ENCODE measurements around the gene OGG1. TPM values are rescaled to one million over a fixed set of nuclear protein-coding genes. Genes with fewer than 3 reads are reported as not detected.

Gene OGG1
- total and polyA plus RNA-seq, 9 of the 15 experiments (the other 6 are each of a cell fraction or from before 2014, with no cell fraction given), result 6.6 to 33.0 (median 24.4) TPM

DNA sequence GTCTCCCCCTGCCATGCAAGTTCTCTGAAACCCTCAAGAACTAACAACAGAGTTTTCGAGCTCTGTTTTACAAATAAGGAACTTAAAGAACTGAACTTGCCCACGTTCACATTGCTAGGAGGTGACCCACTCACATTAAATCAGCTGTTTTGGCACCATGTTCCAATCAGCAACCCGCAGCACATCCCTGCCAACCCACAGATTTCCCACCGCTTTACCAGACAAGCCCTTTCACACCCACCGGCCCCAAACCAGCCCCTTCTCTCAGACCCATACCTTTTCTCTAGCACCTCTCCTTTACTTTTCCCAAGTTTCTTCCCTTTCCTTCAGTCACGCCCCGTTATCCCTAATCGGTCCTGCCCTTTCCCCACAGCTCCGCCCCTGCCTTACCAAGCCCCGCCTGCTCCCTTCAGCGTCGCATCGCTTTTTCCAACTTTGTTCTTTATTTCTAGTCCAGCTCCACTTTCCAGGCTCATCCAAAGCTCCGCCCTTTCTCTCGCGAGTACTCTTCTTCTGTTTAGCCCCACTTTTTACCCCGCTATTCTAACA is 19.0 kb upstream of the OGG1 start (continued):
- TF ChIP-seq, protein P1, sequence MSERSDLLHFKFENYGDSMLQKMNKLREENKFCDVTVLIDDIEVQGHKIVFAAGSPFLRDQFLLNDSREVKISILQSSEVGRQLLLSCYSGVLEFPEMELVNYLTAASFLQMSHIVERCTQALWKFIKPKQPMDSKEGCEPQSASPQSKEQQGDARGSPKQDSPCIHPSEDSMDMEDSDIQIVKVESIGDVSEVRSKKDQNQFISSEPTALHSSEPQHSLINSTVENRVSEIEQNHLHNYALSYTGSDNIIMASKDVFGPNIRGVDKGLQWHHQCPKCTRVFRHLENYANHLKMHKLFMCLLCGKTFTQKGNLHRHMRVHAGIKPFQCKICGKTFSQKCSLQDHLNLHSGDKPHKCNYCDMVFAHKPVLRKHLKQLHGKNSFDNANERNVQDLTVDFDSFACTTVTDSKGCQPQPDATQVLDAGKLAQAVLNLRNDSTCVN (CRISPR knock-in tag; IDR thresholded peaks at IDR 0.05), result peak; percentile 94
- TF ChIP-seq LARP7 (IDR thresholded peaks at IDR 0.05) (peak; percentile 89; the same call in 1 of the 2 replicates), TAF7 (tag; IDR thresholded peaks at IDR 0.05) (no peak), SIN3B (IDR thresholded peaks at IDR 0.05; ENCODE audit: low read depth) (no peak), JUND (IDR thresholded peaks at IDR 0.05; ENCODE audit: borderline replicate concordance, low read depth, low read length) (no peak), JUND (tag; IDR thresholded peaks at IDR 0.05; ENCODE audit: borderline replicate concordance, low read depth, low read length) (no peak), SMARCA4 (IDR thresholded peaks at IDR 0.05) (no peak), BCOR (IDR thresholded peaks at IDR 0.05) (no peak), CHD1 (IDR thresholded peaks at IDR 0.05; ENCODE audit: low read length) (no peak), ZNF408 (CRISPR knock-in tag; IDR thresholded peaks at IDR 0.05; ENCODE audit: low read depth) (no peak), RFX1 (IDR thresholded peaks at IDR 0.05) (no peak), RBBP5 (IDR thresholded peaks at IDR 0.05; ENCODE audit: borderline replicate concordance, insufficient read depth, low read length, poor library complexity, severe bottlenecking) (no peak), ILK (tag; IDR thresholded peaks at IDR 0.05; ENCODE audit: borderline replicate concordance, low read depth) (no peak), SMARCA5 (IDR thresholded peaks at IDR 0.05) (0 out of 2 replicates have a peak, but pooled peaks have one; percentile 32), TAF9B (IDR thresholded peaks at IDR 0.05; ENCODE audit: partially characterized antibody) (no peak), HLTF (IDR thresholded peaks at IDR 0.05) (peak; percentile 74; the same call in 1 of the 2 replicates)
- TF ChIP-seq, protein P2, sequence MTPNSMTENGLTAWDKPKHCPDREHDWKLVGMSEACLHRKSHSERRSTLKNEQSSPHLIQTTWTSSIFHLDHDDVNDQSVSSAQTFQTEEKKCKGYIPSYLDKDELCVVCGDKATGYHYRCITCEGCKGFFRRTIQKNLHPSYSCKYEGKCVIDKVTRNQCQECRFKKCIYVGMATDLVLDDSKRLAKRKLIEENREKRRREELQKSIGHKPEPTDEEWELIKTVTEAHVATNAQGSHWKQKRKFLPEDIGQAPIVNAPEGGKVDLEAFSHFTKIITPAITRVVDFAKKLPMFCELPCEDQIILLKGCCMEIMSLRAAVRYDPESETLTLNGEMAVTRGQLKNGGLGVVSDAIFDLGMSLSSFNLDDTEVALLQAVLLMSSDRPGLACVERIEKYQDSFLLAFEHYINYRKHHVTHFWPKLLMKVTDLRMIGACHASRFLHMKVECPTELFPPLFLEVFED (CRISPR knock-in tag; conservative IDR thresholded peaks at IDR 0.05), result peak; percentile 81; the same call in 1 of the 2 replicates
- TF ChIP-seq, protein P3, sequence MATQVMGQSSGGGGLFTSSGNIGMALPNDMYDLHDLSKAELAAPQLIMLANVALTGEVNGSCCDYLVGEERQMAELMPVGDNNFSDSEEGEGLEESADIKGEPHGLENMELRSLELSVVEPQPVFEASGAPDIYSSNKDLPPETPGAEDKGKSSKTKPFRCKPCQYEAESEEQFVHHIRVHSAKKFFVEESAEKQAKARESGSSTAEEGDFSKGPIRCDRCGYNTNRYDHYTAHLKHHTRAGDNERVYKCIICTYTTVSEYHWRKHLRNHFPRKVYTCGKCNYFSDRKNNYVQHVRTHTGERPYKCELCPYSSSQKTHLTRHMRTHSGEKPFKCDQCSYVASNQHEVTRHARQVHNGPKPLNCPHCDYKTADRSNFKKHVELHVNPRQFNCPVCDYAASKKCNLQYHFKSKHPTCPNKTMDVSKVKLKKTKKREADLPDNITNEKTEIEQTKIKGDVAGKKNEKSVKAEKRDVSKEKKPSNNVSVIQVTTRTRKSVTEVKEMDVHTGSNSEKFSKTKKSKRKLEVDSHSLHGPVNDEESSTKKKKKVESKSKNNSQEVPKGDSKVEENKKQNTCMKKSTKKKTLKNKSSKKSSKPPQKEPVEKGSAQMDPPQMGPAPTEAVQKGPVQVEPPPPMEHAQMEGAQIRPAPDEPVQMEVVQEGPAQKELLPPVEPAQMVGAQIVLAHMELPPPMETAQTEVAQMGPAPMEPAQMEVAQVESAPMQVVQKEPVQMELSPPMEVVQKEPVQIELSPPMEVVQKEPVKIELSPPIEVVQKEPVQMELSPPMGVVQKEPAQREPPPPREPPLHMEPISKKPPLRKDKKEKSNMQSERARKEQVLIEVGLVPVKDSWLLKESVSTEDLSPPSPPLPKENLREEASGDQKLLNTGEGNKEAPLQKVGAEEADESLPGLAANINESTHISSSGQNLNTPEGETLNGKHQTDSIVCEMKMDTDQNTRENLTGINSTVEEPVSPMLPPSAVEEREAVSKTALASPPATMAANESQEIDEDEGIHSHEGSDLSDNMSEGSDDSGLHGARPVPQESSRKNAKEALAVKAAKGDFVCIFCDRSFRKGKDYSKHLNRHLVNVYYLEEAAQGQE (IDR thresholded peaks at IDR 0.05; ENCODE audit: borderline replicate concordance), result no peak
- TF ChIP-seq, protein P3 (CRISPR knock-in tag; IDR thresholded peaks at IDR 0.05; ENCODE audit: low read depth), result no peak
